Stimulated activated CD4-positive, alpha-beta T cell treated with anti-CD3 and anti-CD28 coated beads, Interleukin-15, amount 100 ng/mL, for 1 hour (primary cell): ENCODE measurements around the gene RBM28.

ENCODE experiments used
- DNase-seq, 2 donors: peaks; one replicate each; pipeline ENCODE4 v3.0.0-alpha.2; 2020; ENCODE audit warnings: low read depth in 1 of 2, low spot score in 1 of 2

The RBM28 gene, protein sequence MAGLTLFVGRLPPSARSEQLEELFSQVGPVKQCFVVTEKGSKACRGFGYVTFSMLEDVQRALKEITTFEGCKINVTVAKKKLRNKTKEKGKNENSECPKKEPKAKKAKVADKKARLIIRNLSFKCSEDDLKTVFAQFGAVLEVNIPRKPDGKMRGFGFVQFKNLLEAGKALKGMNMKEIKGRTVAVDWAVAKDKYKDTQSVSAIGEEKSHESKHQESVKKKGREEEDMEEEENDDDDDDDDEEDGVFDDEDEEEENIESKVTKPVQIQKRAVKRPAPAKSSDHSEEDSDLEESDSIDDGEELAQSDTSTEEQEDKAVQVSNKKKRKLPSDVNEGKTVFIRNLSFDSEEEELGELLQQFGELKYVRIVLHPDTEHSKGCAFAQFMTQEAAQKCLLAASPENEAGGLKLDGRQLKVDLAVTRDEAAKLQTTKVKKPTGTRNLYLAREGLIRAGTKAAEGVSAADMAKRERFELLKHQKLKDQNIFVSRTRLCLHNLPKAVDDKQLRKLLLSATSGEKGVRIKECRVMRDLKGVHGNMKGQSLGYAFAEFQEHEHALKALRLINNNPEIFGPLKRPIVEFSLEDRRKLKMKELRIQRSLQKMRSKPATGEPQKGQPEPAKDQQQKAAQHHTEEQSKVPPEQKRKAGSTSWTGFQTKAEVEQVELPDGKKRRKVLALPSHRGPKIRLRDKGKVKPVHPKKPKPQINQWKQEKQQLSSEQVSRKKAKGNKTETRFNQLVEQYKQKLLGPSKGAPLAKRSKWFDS

DNA sequence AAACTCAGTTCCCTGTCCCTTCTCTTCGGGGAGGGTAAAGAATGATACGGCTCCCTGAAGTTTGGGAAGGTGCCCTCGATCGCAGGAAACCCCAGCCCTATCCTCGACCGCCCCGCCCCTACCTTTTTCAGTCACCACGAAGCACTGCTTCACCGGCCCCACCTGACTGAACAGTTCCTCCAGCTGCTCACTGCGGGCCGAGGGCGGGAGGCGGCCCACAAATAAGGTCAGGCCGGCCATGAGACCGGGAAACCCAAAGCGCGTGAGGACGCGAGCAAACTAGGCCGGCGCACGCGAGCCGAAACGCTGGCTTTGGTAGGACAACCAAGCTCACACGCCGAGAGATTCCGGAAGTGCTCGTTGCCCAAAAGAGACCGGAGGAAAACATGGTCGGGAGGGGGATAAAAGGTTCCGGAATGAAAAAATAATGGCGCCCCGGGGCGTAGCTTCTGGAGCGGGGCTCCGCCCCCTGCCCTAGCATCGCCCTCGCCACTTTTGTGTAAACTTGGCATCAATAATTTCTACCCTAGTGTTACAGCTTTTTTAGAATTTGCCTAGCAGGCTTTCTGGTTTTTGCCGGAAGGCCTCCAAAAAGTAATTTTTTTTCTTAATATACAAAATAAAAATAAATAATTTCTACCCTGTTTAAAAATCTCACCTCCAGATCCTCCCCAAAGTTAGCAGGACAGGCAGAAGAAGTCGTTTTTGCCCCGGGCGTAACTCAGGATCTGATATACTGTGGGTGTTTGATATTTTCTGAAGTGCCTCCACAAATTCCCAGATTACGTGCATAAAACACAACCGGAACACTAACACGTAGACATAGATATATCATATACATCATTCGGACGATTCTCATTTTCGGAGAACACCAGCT, at the start of gene RBM28:
Gene RBM28, minus strand, starts transcription at position 355 of the 877 bp plus-strand sequence. Its CDS starts 115 bp downstream, at position 240.
- DNase-seq, result peak; percentile 69 to 70

DNA sequence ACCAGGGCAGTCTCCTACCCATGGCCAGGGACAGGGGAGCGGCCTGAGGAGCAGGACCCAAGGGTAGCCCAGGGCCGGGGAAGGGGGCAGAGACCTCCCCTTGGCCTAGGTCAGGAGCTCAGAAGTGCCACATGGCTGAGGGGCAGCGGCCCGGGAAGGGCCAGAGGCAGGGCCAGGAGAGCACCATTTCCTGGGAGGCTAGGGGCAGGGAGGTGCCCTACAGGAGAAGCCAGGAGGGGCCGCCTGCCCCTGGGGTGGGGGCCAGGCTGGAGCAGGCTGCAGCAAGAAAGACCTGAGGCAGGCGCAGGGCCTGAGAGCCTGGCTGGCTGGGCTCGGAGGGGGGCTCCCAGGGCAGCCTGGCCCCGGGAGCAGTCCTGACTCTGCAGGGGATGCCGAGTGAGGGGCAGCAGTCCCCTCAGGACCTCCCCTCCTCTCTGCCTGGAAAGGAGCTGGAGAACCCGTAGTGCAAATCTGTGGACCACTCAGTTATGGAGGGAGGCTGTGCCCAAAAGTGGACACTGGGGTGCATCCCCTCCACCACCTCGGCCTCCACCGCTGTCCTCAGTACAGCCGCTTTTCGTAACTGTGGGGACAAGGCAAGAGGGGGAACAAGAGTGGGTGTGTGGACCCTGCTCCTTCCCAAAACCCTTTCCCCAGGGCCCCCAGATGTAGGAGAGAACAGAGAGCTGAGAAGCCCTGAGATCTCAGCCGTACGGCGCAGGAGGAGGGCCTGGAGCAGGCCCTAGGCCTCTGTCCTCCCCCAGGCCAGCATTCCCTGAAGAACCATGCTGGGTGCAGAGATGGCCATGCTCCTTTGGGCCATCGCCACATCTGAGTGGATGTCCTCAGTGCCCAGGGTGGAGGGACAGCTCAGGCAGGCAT, 49.0 kb upstream of the RBM28 start:
- DNase-seq, result no peak

DNA sequence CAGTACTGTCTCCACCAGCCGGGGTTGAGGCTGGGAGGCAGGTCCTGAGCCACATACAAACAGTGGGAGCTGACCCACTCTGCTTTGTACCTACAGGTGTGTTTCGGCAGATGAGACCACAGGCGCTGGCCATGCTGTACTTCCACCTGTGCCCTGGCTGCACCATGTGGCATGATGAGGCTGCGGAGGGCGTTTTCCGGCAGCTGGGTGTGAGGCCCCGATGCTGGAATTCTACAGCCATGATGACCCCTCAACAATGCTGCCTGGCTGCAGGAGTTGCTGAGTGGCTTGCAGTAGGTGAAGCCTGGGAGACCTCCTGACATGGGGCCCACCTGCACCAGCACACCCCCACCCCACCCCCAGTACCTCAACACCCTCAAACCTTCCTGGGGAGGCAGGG, 48.1 kb upstream of the RBM28 start:
- no peak for DNase-seq

DNA sequence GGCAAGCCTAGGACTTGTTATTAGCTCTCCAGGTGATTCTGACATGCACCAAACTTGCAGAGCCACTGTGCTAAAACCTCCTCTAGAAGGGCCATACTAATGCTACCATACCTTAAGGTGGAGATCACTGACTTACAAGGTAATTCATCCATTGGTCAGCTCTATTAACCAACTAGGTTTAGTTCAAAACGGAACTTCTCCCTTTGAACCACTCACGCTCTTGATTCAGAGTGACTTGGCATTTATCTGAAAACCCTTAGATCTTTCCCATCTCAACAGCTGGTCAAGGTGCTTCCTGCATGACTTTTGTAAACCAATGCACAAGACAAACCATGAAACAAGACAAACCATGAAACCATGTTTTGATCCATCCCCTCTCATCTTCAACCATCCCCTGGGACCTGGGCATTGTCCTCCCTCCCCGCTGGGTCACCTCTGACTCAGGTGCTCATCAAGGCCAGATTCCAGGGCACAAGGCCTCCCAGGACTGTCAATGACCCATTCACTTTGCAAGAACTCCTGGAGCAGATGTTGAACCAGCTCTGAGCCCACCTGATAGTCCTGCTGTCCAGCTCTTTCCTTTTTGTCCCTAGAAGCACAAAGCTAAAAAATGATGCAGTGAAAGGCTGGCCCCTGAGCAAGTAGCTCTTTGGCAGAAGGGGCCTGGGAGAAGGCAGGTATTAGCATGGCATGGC, 47.3 kb upstream of the RBM28 start:
- no peak for DNase-seq

DNA sequence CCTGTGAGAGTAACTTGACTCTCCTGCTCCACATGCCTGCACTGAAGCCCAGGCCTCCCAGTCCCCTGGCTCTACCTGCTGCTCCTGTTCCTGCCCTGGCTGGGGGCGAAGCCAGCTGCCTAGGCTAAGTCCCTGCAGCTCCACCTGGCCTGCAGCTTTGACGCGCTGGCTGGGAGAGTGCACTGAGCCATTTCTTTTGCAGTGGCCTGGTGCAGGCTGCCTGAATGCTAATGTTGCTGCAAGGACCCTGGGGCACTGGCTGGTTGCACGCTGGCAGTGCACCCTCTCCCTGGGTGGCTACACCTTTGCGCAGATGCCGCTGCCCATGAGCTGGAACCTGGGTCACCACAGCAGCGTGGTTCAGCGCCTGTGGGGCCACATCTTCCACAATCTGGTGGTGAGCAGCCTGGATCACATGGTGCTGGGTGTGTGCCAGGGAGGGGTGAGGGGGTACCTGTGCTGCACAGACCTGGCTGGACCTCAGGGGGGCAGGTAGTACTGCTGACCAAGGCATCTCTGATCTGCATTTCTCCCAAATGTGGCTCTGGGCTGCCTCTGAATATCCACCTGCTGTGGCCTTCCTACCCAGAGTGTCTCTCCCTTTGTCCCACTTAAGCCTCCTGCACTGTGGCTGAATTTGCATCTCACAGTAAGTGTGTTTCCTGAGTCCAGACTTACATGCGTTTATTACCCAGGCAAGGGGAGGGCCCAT, 46.1 kb upstream of the RBM28 start:
- DNase-seq, result no peak

DNA sequence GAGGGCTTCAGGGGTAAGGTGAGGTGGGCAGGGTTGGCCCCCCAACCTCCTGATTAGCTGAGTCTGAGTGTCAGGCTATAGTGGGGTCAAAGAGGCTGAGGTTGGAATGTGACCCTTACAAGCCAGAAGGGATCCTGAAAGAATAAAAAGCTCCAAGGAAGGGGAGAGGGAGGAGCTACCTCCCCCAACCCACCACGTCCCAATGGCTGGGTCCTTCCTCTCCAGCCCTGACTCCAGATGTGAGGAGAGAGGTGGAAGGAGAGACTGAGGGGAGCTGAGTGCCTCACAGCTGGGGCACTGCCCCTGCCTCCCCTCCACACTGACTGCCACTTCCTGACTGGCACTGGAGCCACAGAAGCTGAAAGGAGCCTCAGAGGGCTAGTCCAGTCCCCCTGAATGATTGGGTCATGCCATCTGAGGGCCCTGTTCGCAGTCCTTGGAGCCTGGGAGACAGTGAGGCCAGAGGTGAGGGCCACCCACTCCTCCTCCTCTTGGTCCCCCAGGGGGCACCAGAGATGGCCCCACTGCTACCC, 45.4 kb upstream of the RBM28 start:
- no peak for DNase-seq

DNA sequence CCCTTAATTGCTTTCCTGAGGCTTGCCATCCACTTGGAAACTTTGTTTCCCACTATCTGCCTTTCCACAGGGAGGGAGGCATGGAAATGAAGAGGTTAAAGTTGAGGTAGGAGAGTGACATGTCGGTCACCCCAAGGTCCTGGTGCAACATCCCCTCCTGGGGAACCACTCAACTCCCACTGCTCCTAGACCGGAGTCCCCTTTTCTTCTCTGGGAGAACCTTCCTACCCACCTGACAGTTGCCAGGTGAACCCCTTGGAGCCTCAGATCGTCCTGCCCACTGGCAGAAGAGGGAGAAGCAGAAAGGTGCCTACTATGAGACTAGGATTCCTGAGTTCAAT, 44.4 kb upstream of the RBM28 start:
- DNase-seq, result no peak

DNA sequence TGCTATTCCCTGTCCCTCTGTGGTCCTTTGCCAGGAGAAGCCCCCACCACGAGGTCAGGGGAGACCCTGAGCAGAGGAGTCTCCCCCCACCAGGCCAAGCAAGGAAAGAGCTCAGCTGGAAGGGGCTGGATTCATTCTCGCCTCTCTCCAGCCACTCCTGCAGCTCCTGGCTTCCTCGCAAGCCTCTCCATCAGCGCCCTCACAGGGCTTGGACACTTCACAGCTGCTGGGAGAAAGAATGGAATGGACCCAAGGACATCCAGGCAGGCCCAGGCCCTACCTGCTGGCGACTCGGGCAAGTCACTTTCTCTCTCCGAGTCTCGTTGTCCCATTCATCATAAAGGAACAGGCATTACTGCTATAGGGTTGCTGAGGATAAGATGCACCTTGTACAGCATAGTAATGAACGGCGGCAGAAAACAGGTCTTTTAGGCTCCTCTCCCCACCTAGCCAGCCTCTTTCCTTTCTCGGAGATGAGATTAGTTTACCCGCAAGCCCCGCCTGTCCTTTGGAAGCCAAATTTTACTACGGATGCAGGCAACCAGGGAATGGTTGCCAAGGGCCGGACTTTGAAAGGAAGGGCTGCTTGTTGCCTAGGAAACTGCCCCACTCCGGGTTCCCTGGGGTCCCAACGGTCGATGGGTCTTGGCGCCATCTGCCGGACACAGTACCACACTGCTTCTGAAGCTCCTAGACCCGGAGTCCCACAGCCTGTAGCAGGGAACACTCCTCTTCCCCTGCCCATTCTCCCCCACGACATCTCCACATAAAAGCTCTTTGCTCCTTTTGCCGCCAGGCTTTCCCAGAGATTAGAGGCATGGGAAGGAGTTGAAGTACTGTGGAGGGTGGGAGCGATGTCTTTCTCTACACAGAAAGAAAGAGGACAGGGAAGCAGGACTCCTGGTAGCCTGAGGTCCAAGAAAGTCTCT, 43.8 kb upstream of the RBM28 start:
- peak in 1 of 2 donors; percentile 59 for DNase-seq

DNA sequence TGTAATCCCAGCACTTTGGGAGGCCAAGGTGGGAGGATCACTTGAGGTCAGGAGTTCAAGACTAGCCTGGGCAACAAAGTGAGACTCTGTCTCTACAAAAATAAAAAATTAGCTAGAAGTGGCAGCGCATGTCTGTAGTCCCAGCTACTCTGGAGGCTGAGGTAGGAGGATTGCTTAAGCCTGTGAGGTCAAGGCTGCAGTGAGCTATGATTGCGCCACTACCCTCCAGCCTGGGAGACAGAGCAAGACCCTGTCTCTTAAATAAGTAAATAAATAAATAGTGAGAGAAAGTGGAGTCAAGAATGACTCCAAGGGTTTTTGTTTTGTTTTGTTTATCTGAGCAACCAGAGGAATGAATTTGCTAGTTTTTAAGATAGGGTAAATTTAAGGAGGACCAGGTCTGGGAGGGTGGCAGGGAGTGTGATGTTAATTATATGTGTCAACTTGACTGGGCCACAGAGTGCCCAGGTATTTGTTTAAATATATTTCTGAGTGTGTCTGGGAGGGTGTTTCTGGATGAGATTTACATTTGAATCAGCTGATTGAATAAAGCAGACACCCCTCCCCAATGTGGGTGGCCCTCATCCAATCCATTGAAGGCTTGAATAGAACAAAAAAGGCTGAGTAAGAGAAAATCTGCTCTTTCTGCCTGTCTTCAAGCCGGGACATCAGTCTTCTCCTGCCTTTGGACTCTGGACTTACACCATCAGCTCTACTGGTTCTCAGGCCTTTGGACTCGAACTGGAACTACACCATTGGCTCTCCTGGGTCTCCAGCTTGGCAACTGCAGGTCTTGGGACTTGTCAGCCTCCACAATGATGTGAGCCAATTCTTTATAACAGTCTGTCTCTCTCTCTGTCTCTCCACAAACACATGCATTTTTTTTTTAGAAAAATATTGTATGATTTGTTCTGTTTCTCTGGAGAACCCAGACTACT, 42.5 kb upstream of the RBM28 start:
- no peak for DNase-seq

DNA sequence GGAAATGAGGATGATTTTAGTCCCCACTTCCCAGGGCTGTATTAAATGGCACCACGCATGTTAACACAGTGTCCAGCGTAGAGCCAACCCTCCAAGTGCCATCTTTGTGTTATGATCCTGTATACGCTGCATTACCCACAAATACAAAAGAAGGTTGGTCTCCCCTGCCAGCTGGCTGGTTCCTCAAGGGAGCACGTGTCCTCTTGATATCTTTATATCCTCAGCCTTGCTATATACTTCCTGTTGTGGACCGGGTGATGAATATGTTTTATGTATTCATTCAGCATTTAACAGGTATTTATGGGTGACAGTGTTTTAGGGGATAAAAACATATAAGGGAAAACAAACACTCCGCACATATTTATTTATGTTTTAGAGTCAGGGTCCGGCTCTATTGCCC, 41.0 kb upstream of the RBM28 start:
- no peak for DNase-seq

DNA sequence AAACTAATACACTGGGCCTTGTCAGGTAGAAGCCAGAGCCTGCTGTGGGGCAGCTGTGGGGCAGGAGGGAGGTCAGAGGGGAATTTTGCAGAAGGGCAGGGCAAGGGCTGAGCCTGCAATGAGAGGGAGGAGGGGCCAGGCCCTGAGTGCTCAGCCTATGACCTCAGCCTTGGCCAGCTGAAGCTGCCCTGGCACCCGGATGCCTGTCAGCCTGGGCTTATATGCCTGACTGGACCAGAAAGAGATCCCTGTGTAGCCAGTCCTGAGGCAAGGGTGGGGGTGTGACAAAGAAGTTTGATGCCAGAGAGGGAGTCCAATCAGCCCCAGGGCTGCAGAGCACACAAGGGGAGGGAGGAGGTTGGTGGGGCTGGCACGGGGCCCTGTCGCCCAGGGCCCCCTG, 40.1 kb upstream of the RBM28 start:
- no peak for DNase-seq

DNA sequence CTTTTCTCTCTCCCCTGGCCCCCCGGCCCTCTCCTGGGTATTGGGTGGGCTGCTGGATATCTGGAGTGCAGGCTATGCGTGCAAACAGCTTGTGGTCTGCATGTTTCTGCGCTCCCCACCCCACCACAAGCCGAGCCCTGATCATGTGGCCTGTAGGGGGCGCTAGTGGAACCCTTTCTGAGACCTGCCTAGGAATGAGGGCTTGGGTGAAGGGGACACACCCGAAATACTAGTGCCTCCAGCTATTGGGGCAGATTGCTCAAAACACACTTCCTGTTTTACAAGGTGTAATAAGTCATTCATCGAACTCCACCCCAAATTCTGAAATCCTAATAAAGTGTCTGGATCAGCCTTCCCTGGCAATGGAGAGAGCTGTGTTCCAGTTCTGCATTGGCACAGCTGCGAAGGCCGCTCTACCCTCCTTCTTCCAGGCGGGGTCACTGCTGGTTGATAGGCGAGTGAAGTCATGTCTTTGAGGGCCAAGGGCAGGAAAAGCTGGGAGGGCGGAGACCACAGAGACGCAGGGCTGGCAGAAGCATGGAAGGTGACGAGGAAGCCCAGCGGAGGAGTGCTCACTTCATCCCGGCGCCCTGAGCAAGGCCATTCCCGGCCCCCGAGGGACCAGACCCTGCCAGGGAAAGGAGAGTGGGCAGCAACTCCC, 37.6 kb upstream of the RBM28 start:
- no peak for DNase-seq

DNA sequence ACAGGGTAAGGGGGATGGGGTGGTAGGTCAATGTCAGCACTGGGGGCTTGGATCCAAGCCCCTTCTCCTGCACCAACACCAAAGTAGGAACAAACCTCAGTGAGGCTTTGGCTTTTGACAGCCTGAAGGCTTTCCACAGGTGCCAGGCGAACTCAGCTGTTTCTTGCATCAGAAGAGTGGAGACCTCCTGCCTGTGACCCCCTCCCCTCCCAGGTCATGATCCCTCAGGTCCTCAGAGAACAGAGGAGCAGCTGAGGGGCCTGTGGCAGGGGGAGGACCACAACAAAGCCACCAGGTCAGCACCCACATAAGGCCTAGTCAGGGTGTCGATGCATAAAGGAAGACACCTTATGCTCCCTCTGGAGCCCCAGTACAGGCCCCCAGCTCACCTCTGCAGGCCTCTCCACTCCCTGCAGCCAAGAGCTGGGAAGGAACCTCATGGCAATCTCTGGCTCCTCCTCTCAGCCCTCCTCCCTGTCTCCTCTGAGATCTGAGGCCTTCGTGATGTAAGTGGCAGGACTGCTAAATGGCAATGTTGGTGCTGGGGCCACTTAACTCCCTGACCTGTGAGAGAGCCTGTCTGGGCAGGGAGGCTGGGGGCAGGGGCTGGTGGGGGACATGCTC, 36.9 kb upstream of the RBM28 start:
- DNase-seq, result no peak

DNA sequence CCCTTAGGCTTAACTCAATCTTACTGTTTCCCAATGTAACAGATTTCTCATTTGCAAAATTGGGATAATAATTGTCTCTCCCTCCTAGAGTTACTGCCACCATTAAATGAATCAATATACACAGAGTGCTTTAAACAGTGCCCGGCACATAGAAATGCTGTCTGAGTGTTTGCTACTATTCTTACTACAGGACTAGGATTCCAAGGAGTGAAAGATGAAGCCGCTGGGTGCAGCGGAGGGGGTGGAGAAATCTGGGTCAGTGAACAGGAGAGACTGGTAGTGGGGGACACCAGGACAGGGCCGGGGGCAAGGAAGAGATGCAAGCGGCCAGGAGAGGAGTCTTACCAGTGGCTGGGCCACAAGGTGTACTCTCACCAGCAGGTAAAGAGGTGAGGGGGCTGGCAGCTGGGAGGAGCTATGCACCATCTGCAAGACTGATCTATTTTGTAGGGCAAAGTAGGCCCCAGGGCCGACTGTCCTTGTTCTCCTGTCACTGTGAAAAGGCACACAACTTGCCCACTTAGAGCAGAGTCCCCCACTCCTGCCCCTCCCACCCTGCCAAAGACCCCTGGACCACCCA, 36.3 kb upstream of the RBM28 start:
- no peak for DNase-seq

DNA sequence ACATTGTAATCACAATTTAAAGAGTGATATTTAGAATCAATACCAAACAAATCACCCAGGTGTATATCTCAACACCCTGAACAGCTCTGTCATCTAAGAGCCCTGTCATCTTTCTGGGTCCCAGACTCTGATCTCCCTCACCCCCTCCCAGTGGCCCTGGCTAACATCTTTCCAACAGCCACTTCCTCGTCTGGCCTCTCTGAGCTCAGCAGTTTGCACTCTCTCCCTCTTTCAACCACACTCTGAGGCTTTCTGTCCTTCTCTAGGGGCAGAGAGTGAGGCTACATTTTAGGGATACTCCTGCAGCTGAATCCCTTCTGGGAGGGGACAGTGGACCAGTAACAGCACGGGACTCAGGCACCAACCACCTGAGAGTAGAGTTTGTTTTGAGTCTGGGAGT, 34.9 kb upstream of the RBM28 start:
- DNase-seq, result no peak

DNA sequence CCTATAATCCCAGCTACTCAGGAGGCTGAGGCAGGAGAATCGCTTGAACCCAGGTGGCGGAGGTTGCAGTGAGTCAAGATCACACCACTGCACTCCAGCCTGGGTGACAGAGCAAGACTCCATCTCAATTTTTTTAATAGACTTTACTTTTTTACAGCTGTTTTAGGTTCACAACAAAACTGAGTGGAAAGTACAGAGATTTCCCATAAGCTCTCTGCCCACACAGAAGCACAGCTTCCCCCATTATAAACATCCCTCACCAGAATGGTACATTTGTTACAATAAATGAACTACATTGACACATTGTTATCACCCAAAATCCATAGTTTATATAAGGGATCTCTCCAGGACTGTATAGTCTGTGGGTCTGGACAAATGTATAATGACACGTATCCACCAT, 32.4 kb upstream of the RBM28 start:
- DNase-seq, result no peak
